ENCODE results near the gene OCIAD1. TPM values are rescaled to one million over a fixed set of nuclear protein-coding genes. Genes with fewer than 3 reads are reported as not detected.

The OCIAD1 gene
- polyA plus RNA-seq, 3 donors: 112 to 145 (median 139) TPM

GRCh38 chr4:48896845-48897244 lies 66.0 kb downstream of the OCIAD1 start:
- Histone ChIP-seq H3K4me1 (ENCODE audit: control insufficient read depth in 1 of 2, insufficient read depth in 2 of 2, low read length in 2 of 2) (no peaks in the 10 kb centered on the region), H3K4me2 (replicated peaks; ENCODE audit: extremely low read depth, low read length, poor library complexity, severe bottlenecking) (no peak overlapping the region), H3K79me2 (ENCODE audit: insufficient read depth, low read length) (no peaks in the 10 kb centered on the region), H4K20me1 (ENCODE audit: insufficient read depth, low read length) (no peaks in the 10 kb centered on the region), H3K9me3 (replicated peaks in 1 of 2; ENCODE audit: control insufficient read depth in 1 of 2, insufficient read depth in 1 of 2, low read length in 2 of 2) (no peaks in the 10 kb centered on the region), H3K4me3 (replicated peaks in 1 of 3; ENCODE audit: low read depth in 2 of 3, low read length in 3 of 3) (no peak overlapping the region), H2AFZ (ENCODE audit: insufficient read depth, low read depth, low read length, poor library complexity, severe bottlenecking) (no peak overlapping the region), H3K27me3 (ENCODE audit: control insufficient read depth in 2 of 2, insufficient read depth in 2 of 2, low read length in 2 of 2) (no peaks in the 10 kb centered on the region), H3K9ac (ENCODE audit: insufficient read depth, low read length, poor library complexity, severe bottlenecking) (no peak overlapping the region), H3K36me3 (replicated peaks in 1 of 2; ENCODE audit: control insufficient read depth in 1 of 2, insufficient read depth in 2 of 2, low read length in 2 of 2) (no peaks in the 10 kb centered on the region), H3K27ac (ENCODE audit: low read depth in 1 of 2, low read length in 2 of 2) (no peak overlapping the region)
- TF ChIP-seq, protein P1, sequence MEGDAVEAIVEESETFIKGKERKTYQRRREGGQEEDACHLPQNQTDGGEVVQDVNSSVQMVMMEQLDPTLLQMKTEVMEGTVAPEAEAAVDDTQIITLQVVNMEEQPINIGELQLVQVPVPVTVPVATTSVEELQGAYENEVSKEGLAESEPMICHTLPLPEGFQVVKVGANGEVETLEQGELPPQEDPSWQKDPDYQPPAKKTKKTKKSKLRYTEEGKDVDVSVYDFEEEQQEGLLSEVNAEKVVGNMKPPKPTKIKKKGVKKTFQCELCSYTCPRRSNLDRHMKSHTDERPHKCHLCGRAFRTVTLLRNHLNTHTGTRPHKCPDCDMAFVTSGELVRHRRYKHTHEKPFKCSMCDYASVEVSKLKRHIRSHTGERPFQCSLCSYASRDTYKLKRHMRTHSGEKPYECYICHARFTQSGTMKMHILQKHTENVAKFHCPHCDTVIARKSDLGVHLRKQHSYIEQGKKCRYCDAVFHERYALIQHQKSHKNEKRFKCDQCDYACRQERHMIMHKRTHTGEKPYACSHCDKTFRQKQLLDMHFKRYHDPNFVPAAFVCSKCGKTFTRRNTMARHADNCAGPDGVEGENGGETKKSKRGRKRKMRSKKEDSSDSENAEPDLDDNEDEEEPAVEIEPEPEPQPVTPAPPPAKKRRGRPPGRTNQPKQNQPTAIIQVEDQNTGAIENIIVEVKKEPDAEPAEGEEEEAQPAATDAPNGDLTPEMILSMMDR (IDR thresholded peaks at IDR 0.05): no peak
- WGBS (ENCODE audit: insufficient coverage): 100% methylated on average over 2 of the region's 3 CpGs
- Mint-ChIP-seq H3K27ac (no peak overlapping the region), H3K4me3 (no peak overlapping the region), H3K27me3 (ENCODE audit: low read depth in 3 of 3) (peaks cover 0 to 2% (median 0%) of the 10 kb centered on the region in 3 donors), H3K4me1 (peaks cover 10% of the 10 kb centered on the region), H3K36me3 (no peaks in the 10 kb centered on the region), H3K9me3 (no peaks in the 10 kb centered on the region)
- no peak for DNase-seq
- intact Hi-C loops (cut with micrococcal nuclease): no loop called here

DNA sequence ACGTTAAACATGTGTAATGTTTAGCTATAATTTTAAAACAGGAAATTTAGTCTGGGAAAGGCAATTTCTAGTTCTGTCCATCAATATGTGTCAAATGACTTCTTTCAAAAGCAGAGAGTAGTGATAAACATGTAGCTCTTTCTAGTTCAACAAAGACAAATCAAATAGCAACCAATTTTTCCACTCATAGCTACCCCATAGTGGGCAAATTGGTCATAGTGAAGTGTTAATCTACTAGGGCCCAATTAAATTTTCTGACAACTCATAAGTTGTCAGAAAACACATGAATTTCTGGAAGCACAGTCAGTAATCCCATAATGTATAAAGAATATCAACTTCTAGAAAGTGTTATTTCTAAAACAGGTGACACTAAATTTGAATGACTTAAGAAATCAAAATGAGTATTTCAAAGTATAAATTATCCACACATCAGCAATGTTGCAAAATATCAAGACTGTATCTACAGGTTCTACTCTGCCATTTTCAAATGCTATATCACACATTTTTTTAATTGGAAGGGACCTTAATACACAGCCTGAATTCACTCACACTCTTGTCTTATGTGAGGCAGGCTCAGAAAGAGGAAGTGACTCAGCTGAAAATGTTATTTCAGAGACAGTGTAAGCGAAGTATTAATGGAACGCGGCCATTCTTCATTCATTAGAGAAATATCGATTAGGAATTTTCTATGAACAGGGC lies 68.0 kb downstream of the OCIAD1 start:
- Histone ChIP-seq H2AFZ (ENCODE audit: insufficient read depth, low read depth, low read length, poor library complexity, severe bottlenecking) (peak overlapping the region; percentile 69), H3K9ac (ENCODE audit: insufficient read depth, low read length, poor library complexity, severe bottlenecking) (no peak overlapping the region), H3K79me2 (ENCODE audit: insufficient read depth, low read length) (no peaks in the 10 kb centered on the region), H3K36me3 (replicated peaks in 1 of 2; ENCODE audit: control insufficient read depth in 1 of 2, insufficient read depth in 2 of 2, low read length in 2 of 2) (no peaks in the 10 kb centered on the region), H3K27me3 (ENCODE audit: control insufficient read depth in 2 of 2, insufficient read depth in 2 of 2, low read length in 2 of 2) (no peaks in the 10 kb centered on the region), H3K4me3 (replicated peaks in 1 of 3; ENCODE audit: low read depth in 2 of 3, low read length in 3 of 3) (peak overlapping the region in 2 of 3 experiments; percentile 34 to 60), H3K4me1 (ENCODE audit: control insufficient read depth in 1 of 2, insufficient read depth in 2 of 2, low read length in 2 of 2) (no peaks in the 10 kb centered on the region), H3K9me3 (replicated peaks in 1 of 2; ENCODE audit: control insufficient read depth in 1 of 2, insufficient read depth in 1 of 2, low read length in 2 of 2) (no peaks in the 10 kb centered on the region), H4K20me1 (ENCODE audit: insufficient read depth, low read length) (no peaks in the 10 kb centered on the region), H3K4me2 (replicated peaks; ENCODE audit: extremely low read depth, low read length, poor library complexity, severe bottlenecking) (peak overlapping the region; percentile 64), H3K27ac (ENCODE audit: low read depth in 1 of 2, low read length in 2 of 2) (no peak overlapping the region)
- 0% methylated on average over 1 of the region's 5 CpGs for WGBS (ENCODE audit: insufficient coverage)
- TF ChIP-seq, protein P1 (IDR thresholded peaks at IDR 0.05): no peak
- Mint-ChIP-seq H3K27ac (peak overlapping the region in 1 of 7 donors; percentile 13), H3K27me3 (ENCODE audit: low read depth in 3 of 3) (peaks cover 0 to 2% (median 0%) of the 10 kb centered on the region in 3 donors), H3K9me3 (no peaks in the 10 kb centered on the region), H3K36me3 (no peaks in the 10 kb centered on the region), H3K4me1 (peaks cover 10% of the 10 kb centered on the region), H3K4me3 (peak overlapping the region; percentile 4 to 79)
- peak; percentile 14 to 42 (median 35) for DNase-seq
- intact Hi-C loops (cut with micrococcal nuclease): no loop called here
